Esophagus muscularis mucosa (tissue), 4 donors: ENCODE results near the gene SLC48A1.

Source experiments
- EP300 ChIP-seq: sonication (generic); formaldehyde crosslinking; IDR thresholded peaks from one replicate; pipeline ENCODE4 v1.6.1; 2017; ENCODE audit warnings: antibody characterized with exemption
- POLR2A ChIP-seq: fragments of 450-650 bp; IDR thresholded peaks from one replicate; pipeline ENCODE4 v1.6.1; 2017; ENCODE audit warnings: antibody characterized with exemption, moderate library complexity, mild to moderate bottlenecking, low read depth
- POLR2AphosphoS5 ChIP-seq, 2 donors: sonication (generic); formaldehyde crosslinking; IDR thresholded peaks; one replicate each; pipeline ENCODE4 v1.6.1; 2017; ENCODE audit warnings: antibody characterized with exemption in 2 of 2
- TF ChIP-seq, protein P1 (sequence below), 3 experiments: fragments of 200-600 bp in 2 of 3; fragments of 450-650 bp in 1 of 3; sonication (generic) in 2 of 3; IDR thresholded peaks; one replicate each; pipeline ENCODE4 v1.5.1; 2017 to 2019; ENCODE audit warnings: antibody characterized with exemption in 3 of 3, mild to moderate bottlenecking in 2 of 3, moderate library complexity in 1 of 3

DNA sequence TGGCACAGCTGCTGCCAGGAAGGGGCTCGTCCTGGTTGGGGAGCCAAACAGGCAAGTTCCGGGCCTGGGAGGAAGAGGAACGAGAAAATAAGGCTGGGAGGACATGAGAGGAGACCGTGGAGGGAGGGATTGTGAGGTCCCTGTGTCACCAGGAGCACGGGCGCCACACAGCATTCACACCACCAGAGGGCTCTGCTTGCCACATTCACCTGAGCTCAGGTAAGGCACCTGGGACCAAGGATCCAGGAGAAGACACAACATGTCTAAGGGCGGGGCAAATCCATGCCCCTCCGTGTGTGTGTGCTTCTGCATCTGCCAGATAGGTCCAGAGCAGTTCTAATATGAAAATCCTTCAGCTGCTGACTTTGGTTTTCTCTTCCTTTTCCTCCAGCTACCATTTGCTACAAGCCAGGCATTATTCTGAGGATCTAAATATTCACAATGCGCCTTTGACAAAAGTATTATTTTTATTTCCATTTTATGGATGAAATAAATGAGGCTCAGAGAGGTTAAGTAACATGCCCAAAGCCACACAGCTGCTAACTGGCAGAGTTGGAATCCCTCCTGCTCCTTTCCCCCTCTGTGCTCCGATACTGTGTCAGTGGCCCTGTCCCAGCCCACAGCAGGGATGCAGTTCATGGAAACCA, 28.9 kb upstream of the SLC48A1 start:
- TF ChIP-seq, protein P1, sequence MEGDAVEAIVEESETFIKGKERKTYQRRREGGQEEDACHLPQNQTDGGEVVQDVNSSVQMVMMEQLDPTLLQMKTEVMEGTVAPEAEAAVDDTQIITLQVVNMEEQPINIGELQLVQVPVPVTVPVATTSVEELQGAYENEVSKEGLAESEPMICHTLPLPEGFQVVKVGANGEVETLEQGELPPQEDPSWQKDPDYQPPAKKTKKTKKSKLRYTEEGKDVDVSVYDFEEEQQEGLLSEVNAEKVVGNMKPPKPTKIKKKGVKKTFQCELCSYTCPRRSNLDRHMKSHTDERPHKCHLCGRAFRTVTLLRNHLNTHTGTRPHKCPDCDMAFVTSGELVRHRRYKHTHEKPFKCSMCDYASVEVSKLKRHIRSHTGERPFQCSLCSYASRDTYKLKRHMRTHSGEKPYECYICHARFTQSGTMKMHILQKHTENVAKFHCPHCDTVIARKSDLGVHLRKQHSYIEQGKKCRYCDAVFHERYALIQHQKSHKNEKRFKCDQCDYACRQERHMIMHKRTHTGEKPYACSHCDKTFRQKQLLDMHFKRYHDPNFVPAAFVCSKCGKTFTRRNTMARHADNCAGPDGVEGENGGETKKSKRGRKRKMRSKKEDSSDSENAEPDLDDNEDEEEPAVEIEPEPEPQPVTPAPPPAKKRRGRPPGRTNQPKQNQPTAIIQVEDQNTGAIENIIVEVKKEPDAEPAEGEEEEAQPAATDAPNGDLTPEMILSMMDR (IDR thresholded peaks at IDR 0.05), result peak in 2 of 3 experiments; percentile 18 to 37
- TF ChIP-seq POLR2AphosphoS5 (IDR thresholded peaks at IDR 0.05) (no peak), EP300 (no peak), POLR2A (no peak)
